Upper lobe of left lung (tissue), 4 donors: ENCODE data around the gene OGDH.

Experiments used
- POLR2A ChIP-seq, 4 donors: fragments of 450-650 bp; IDR thresholded peaks; one replicate each; pipeline ENCODE4 v1.5.1; 2016 to 2017; ENCODE audit warnings: antibody characterized with exemption in 4 of 4, mild to moderate bottlenecking in 2 of 4
- TF ChIP-seq, protein P1 (sequence below), 6 experiments: fragments of 450-650 bp in 4 of 6; fragments of 200-600 bp in 2 of 6; sonication (generic) in 2 of 6; IDR thresholded peaks; one replicate each; pipeline ENCODE4 v1.5.1; 2016 to 2019; ENCODE audit warnings: antibody characterized with exemption in 6 of 6

DNA sequence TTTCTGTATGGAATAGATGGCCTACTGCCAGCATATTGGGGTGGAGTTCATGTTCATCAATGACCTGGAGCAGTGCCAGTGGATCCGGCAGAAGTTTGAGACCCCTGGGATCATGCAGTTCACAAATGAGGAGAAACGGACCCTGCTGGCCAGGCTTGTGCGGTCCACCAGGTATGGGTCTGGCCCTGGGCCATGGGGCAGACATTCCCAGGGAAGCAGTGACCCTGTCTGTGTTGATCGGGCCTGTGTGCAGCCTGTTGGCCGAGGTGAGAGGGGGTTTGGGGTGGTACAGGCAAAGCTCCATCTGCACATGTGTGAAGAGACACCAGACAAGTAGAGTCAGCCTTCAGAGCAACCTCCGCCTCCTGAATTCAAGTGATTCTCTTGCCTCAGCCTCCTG lies 67.3 kb downstream of the OGDH start:
- TF ChIP-seq, protein P1, sequence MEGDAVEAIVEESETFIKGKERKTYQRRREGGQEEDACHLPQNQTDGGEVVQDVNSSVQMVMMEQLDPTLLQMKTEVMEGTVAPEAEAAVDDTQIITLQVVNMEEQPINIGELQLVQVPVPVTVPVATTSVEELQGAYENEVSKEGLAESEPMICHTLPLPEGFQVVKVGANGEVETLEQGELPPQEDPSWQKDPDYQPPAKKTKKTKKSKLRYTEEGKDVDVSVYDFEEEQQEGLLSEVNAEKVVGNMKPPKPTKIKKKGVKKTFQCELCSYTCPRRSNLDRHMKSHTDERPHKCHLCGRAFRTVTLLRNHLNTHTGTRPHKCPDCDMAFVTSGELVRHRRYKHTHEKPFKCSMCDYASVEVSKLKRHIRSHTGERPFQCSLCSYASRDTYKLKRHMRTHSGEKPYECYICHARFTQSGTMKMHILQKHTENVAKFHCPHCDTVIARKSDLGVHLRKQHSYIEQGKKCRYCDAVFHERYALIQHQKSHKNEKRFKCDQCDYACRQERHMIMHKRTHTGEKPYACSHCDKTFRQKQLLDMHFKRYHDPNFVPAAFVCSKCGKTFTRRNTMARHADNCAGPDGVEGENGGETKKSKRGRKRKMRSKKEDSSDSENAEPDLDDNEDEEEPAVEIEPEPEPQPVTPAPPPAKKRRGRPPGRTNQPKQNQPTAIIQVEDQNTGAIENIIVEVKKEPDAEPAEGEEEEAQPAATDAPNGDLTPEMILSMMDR (IDR thresholded peaks at IDR 0.05) = no peak
- TF ChIP-seq POLR2A (IDR thresholded peaks at IDR 0.05) = no peak
